Stimulated activated CD4-positive, alpha-beta T cell treated with anti-CD3 and anti-CD28 coated beads, TNF-alpha, amount 100 ng/mL, for 4 hours (primary cell): ENCODE results near the gene EFEMP1.

Source experiments
- DNase-seq, 3 experiments: peaks; one replicate each; pipeline ENCODE4 v3.0.0-alpha.2; 2020; ENCODE audit warnings: low read depth in 3 of 3

Gene EFEMP1

DNA sequence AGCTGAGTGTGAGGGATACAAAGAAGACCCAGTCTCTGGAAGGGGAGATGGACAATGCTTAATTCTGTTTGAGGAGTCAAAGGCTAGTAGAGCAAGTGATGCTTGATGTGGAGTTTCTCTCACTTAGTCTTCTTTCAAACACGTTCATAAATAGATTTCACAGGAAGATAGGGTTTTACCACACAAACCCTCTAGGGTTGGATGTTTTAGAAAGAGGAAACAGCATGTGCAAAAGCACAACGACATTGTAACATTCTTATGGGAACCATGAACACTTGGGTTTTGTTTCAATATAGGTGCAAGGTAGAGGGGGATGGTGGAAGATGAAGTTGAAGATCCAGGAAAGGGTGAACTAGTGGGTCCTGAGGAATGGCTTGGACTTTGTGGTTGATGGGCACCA is 10.8 kb upstream of the EFEMP1 start:
- no peak for DNase-seq

GRCh38 chr2:55932843-55933242 is 9.3 kb upstream of the EFEMP1 start:
- no peak for DNase-seq

DNA sequence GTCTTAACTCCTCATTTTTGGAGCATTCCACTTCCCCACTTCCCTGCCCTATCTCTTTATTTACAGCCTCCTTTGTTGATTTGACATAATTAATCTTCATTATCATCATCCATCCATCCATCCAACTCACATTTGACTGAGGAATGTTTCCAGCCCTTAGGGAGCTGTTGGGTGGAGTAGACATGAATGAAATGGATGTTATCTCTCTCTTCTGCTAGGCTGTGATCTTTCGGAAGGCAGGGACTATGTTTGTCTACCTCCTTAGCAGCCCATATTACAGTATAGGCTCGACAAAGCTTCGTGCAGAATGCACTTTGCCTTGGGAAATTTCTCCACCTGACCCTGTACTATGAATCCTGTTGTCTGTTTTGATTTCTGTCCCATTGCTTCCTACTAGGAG is 7.7 kb upstream of the EFEMP1 start:
- no peak for DNase-seq

DNA sequence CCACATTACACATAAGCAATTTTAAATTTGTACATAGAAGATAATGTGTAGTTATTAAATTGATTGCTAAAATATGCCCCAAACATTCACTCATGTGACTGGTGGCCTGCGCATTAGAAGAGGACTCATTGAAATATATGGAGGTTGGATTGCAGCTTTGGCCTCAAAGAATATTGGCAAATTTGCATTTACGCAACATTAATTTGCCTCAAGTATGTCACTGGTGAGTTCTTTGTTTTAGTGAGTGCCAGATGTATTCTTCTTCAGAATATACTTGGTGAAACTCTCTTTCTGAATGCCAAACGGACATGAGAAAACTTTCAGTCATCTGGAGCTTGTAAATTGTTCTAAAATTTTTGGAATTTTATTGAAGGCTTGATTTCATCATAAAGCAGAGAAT is 5.9 kb upstream of the EFEMP1 start:
- DNase-seq: no peak

GRCh38 chr2:55926974-55927373 is 3.4 kb upstream of the EFEMP1 start:
- no peak for DNase-seq

DNA sequence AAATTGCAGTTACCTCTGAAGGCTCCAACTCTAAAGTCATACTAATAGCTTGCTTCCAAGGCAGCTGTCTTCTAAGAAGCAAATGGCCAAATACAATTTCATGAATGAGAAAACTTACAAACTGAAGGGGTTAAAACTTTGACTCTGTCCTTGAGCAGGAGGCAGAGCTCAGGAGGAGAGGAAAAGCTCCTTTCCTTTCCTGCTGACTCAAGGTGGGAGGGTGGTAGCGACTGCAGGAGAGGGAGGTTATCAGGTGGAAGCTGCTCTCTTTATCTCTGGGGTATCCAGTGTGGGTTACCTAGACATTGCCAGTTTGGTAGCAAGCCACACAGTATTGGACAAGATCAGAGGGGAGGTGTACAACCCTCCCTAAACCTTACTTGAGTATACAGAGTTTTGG is 2.7 kb upstream of the EFEMP1 start:
- no peak for DNase-seq

DNA sequence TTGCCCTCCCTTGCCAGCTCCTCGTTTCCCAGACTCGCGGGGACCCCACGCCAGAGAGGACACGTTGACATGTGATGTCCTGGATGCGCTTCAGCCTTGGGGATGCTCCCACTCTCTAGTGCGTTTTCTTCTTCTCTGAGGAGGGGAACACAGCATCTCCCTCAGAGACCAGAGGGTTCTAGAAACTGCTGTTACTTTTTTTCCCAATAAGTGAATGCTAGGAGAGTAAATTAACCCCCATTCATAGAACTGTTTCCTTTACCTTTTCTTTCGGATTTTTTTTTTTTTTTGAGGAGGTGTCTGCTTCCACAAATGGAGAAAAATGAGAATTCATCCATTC is 370 bp upstream of the EFEMP1 start:
- no peak for DNase-seq

DNA sequence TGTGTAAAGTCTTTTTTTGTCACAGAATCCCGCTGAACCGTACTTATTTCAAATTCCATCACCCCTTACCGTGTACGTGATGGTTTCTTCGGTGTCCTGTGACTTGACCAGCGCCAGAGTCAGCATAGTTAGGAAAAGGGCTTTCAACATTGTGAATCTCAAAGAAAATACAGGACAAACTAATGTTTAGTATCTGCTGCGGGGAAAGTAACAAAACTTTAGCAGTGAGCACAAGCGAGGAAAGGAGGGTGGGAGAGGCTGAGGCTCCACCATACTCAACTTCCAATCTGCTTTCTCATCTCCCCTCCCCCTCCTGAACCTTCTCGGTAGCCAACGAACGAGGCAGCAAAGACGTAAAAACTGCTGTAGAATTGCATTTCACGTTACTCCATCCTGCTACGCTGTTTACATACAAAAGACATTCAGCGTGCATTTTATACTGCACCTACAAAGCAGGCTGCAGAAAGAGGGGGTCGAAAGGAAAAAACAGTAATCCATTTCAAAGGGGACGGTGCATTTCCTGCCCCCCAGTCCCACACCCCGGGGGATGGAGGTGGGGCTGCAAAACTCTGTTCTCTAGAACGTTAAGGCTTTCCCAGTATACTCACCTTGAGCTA is 1.2 kb downstream of the EFEMP1 start:
- no peak for DNase-seq

DNA sequence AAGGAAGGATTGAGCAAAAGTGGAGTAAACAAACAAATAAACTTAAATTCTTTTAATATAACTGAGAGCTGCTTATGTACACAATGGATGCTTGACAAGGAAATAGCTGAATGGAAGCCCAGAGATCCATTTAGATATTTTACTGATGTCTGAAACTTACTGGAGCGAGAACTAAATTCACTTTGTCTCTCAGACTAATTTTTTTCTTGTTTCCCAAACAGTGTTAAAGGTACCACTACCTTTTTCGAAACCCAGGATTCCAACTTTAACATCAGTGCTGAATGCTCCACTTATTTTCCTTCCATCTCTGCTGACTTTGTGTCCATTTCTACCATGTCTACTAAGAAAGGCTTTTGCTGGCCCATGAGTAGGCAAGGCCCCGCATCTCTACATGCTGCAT is 4.0 kb downstream of the EFEMP1 start:
- no peak for DNase-seq

GRCh38 chr2:55918856-55919255 is 4.7 kb downstream of the EFEMP1 start:
- no peak for DNase-seq

DNA sequence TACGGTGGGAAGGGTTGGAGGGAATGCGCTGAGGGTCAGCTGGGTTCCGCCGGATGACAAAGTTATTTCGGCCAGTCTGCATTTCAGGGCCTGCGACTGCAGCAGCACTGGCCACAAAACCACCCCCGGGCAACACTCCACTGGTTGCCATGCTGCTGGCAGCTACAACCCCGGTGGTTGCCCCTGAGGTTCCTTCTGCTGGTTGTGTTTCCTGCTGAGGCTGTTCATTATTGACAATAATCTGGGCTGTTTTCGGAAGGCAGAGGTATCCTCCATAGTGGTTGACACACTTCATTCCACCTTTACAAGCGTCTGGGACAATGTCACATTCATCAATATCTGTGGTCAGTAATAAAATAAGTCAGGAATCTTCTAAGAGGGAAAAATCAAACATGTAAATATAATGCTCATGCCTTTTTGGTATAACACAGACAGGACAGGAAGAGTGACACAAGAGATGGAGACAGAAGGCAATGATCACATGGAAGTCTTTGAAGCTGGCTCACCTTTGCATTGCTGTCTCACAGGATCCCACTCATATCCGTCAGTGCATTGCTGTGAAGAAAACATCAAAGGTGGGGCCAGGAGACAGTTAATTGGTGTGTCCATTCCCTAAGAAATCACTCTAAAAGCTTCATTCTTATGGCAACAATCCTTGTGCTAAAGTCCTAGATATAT is 5.7 kb downstream of the EFEMP1 start:
- no peak for DNase-seq

DNA sequence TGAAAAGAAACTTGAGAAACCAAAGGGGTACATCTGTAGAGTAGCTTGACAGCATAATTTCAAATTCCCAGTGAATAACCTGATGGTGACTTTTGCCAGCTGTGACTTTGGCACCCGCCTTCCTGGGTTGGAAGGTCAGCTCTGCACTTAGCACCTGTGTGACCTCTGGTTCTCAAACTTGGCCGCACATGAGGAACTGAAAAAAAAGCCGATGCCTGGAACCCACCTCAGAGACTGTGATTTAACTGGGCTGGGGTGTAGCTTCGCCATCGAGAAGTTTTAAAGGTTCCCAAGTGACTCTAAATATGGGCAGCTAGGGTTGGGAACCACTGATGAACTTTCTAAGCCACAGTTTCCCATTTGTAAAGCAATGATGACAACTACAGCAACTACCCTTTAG is 6.5 kb downstream of the EFEMP1 start:
- DNase-seq: no peak

DNA sequence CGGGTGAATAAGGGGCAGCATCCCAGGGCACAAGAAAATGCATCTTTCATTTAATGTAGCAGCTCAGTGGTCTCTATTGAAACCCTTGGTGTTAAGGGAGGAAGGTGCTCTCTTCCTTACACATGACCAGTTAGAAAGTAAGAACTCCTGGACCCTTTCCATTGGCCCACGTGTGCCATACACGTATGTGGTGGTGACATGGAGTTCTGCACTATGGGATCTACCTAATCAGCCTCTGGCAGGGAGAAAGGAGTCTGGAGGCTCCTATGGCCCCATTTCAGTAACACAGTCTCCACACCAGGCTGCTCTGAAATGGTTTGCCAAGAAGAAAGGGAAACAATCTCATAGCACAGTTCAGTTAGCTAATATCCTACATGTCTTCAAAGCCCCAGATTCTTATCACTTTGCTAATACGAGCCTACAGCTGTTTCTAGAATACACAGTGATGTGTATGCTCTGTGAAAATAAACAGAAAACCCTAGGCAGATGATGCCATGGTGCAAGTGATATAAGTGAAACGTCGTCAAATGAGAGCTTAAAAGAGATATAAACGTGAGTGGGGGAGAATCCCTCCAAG is 7.0 kb downstream of the EFEMP1 start:
- no peak for DNase-seq

DNA sequence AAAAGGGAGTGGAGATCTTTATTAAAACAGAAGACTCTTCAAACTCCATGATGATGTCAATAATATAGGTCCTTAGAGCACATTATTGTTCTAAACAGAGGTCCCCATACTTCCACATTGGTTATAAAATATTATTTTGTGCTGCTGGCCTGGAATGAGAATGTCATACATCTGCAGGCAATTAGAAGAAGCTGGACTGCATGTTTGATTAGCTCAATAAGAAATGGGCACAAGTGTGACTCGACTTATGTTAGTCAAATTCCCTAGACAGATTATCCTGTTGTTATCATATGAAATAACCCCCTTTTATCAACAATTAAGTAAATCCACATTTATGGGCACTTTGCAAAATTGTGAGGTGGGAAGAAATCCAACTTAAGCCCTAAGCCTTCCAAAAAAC is 8.8 kb downstream of the EFEMP1 start:
- no peak for DNase-seq

- no peak for DNase-seq
These were observed 10.7 kb downstream of the EFEMP1 start for GRCh38 chr2:55912926-55913325.

DNA sequence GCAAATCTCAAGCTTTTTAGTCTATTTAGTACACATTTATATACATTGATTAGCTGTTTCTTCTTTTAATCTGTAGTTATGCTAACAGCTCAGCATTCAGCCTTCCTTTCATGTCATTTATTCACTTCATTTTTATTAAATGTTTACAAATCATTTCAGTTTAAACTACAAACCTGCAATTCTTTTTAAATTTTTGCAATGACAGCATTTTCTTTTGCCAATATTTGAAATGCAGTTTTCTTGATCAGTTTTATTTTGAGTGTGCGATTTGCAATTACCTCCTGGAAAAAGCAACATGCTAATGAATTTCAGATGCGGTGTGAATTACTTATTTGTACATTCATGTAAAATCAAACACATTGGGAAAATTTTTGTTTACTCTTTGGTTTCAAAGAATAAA is 13.5 kb downstream of the EFEMP1 start:
- no peak for DNase-seq

DNA sequence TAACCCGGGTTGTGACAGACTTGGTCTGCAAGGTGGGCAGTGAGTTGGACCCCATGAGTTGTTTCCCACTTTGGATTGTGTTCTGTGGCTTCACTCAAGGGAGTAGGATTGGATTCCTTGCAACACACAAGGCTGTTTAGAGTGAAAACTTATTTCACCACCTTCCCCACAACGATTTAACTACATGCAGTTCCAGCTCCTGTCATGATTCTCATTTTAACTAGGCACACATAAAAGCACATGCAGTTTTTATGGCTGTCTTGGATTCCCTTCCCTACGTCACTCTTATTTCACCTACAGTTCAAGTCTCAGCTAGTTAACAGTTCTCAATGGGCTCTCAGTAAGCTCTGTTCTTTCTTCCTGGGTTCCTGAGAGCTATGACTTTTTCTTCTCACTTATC is 15.9 kb downstream of the EFEMP1 start:
- no peak for DNase-seq

- no peak for DNase-seq
These were observed 16.6 kb downstream of the EFEMP1 start for GRCh38 chr2:55906993-55907392.

- DNase-seq: no peak
These were observed 19.9 kb downstream of the EFEMP1 start for GRCh38 chr2:55903727-55904126.

GRCh38 chr2:55902971-55903370 is 20.6 kb downstream of the EFEMP1 start:
- DNase-seq: no peak

GRCh38 chr2:55902429-55902828 is 21.2 kb downstream of the EFEMP1 start:
- DNase-seq: no peak

GRCh38 chr2:55901941-55902340 is 21.6 kb downstream of the EFEMP1 start:
- no peak for DNase-seq

GRCh38 chr2:55901322-55901721 is 22.3 kb downstream of the EFEMP1 start:
- DNase-seq: no peak

- DNase-seq: no peak
These were observed 23.7 kb downstream of the EFEMP1 start for GRCh38 chr2:55899881-55900280.
